ENCODE data around the gene RAC3.
A peak's percentile ranks its signal among the peaks of the same experiment; 100 is the strongest.

Gene RAC3

GRCh38 chr17:82055023-82055964 lies 23.8 kb downstream of the RAC3 start:
- no peak overlapping the region for H2BK15ac ChIP-seq (ENCODE audit: low read length)
- H3K79me1 ChIP-seq (ENCODE audit: low read depth, low read length) = peaks cover 17% of the 10 kb centered on the region
- no peak overlapping the region for H2AFZ ChIP-seq (ENCODE audit: low read length)
- no peak for DNase-seq (ENCODE audit: low spot score)
- no CpG with 5 or more reads among the region's 26 CpGs for WGBS, 2 donors (ENCODE audit: extremely low coverage in 2 of 2, insufficient read length in 2 of 2, insufficient replicate concordance in 1 of 2)
- no peak overlapping the region for H3K27ac ChIP-seq (replicated peaks; ENCODE audit: low read length)
- no peaks in the 10 kb centered on the region for H3K9me3 ChIP-seq (replicated peaks in 1 of 2; ENCODE audit: control insufficient read depth in 2 of 2, insufficient read depth in 1 of 2, low read depth in 1 of 2, low read length in 2 of 2)
- no peak overlapping the region for H2BK12ac ChIP-seq (ENCODE audit: low read length)
- H3K18ac ChIP-seq (ENCODE audit: low read length) = peak overlapping the region; percentile 17
- no peak overlapping the region for H3K14ac ChIP-seq (ENCODE audit: low read length)
- H3K27me3 ChIP-seq (ENCODE audit: control insufficient read depth in 3 of 3, insufficient read depth in 3 of 3, low read depth in 1 of 3, low read length in 3 of 3) = no peaks in the 10 kb centered on the region
- no peak overlapping the region for H3K4ac ChIP-seq (ENCODE audit: low read length)
- no peak overlapping the region for H2BK120ac ChIP-seq (ENCODE audit: low read depth, low read length)
- H3K4me2 ChIP-seq (ENCODE audit: insufficient read depth, low read length, poor library complexity, severe bottlenecking) = no peak overlapping the region
- peak overlapping the region; percentile 73 for H3K23ac ChIP-seq (ENCODE audit: low read depth, low read length, poor library complexity)
- H4K91ac ChIP-seq (ENCODE audit: low read depth, low read length, poor library complexity) = no peak overlapping the region
- no peak overlapping the region for H2AK5ac ChIP-seq (ENCODE audit: low read depth, low read length)
- H3K36me3 ChIP-seq (replicated peaks in 1 of 2; ENCODE audit: control insufficient read depth in 2 of 2, insufficient read depth in 2 of 2, low read length in 2 of 2) = peaks cover 51 to 76% of the 10 kb centered on the region in 2 donors
- peak overlapping the region; percentile 65 for H4K8ac ChIP-seq (ENCODE audit: low read depth, low read length)
- H3K9ac ChIP-seq (ENCODE audit: low read depth, low read length, poor library complexity) = peak overlapping the region; percentile 70
- peak overlapping the region; percentile 24 for H2BK5ac ChIP-seq (ENCODE audit: low read length)
- no peak overlapping the region for H3K4me3 ChIP-seq (ENCODE audit: low read length in 2 of 2)
- H3K4me1 ChIP-seq (ENCODE audit: control insufficient read depth in 2 of 2, insufficient read depth in 1 of 2, low read depth in 1 of 2, low read length in 2 of 2) = peaks cover 7% of the 10 kb centered on the region in 2 donors

GRCh38 chr17:82055965-82056728 lies 24.7 kb downstream of the RAC3 start:
- Histone ChIP-seq H3K9ac (ENCODE audit: low read depth, low read length, poor library complexity) (peak overlapping the region; percentile 38), H4K91ac (ENCODE audit: low read depth, low read length, poor library complexity) (no peak overlapping the region), H3K9me3 (replicated peaks in 1 of 2; ENCODE audit: control insufficient read depth in 2 of 2, insufficient read depth in 1 of 2, low read depth in 1 of 2, low read length in 2 of 2) (no peaks in the 10 kb centered on the region), H2BK120ac (ENCODE audit: low read depth, low read length) (no peak overlapping the region), H3K4me3 (ENCODE audit: low read length in 2 of 2) (no peak overlapping the region), H3K14ac (ENCODE audit: low read length) (no peak overlapping the region), H3K27me3 (ENCODE audit: control insufficient read depth in 3 of 3, insufficient read depth in 3 of 3, low read depth in 1 of 3, low read length in 3 of 3) (no peaks in the 10 kb centered on the region), H2BK5ac (ENCODE audit: low read length) (peak overlapping the region; percentile 13), H3K36me3 (replicated peaks in 1 of 2; ENCODE audit: control insufficient read depth in 2 of 2, insufficient read depth in 2 of 2, low read length in 2 of 2) (peaks cover 58 to 81% of the 10 kb centered on the region in 2 donors), H2BK12ac (ENCODE audit: low read length) (no peak overlapping the region), H3K27ac (replicated peaks; ENCODE audit: low read length) (no peak overlapping the region), H2BK15ac (ENCODE audit: low read length) (no peak overlapping the region), H3K23ac (ENCODE audit: low read depth, low read length, poor library complexity) (peak overlapping the region; percentile 44), H2AK5ac (ENCODE audit: low read depth, low read length) (no peak overlapping the region), H3K4me2 (ENCODE audit: insufficient read depth, low read length, poor library complexity, severe bottlenecking) (no peak overlapping the region), H3K4me1 (ENCODE audit: control insufficient read depth in 2 of 2, insufficient read depth in 1 of 2, low read depth in 1 of 2, low read length in 2 of 2) (peaks cover 3% of the 10 kb centered on the region in 2 donors), H3K4ac (ENCODE audit: low read length) (no peak overlapping the region), H3K79me1 (ENCODE audit: low read depth, low read length) (peaks cover 12% of the 10 kb centered on the region), H3K18ac (ENCODE audit: low read length) (no peak overlapping the region), H2AFZ (ENCODE audit: low read length) (no peak overlapping the region), H4K8ac (ENCODE audit: low read depth, low read length) (peak overlapping the region; percentile 96)
- WGBS, 2 donors (ENCODE audit: extremely low coverage in 2 of 2, insufficient read length in 2 of 2, insufficient replicate concordance in 1 of 2) = no CpG with 5 or more reads among the region's 28 CpGs
- DNase-seq (ENCODE audit: low spot score) = no peak

GRCh38 chr17:82056729-82057621 lies 25.5 kb downstream of the RAC3 start:
- no CpG with 5 or more reads among the region's 29 CpGs for WGBS, 2 donors (ENCODE audit: extremely low coverage in 2 of 2, insufficient read length in 2 of 2, insufficient replicate concordance in 1 of 2)

More at GRCh38 chr17:82056729-82057621, 25.5 kb downstream of the RAC3 start:
- Histone ChIP-seq H3K14ac (ENCODE audit: low read length) (no peak overlapping the region), H2BK120ac (ENCODE audit: low read depth, low read length) (no peak overlapping the region), H3K4me3 (ENCODE audit: low read length in 2 of 2) (no peak overlapping the region), H4K8ac (ENCODE audit: low read depth, low read length) (peak overlapping the region; percentile 96), H3K9me3 (replicated peaks in 1 of 2; ENCODE audit: control insufficient read depth in 2 of 2, insufficient read depth in 1 of 2, low read depth in 1 of 2, low read length in 2 of 2) (no peaks in the 10 kb centered on the region), H2BK15ac (ENCODE audit: low read length) (no peak overlapping the region), H3K36me3 (replicated peaks in 1 of 2; ENCODE audit: control insufficient read depth in 2 of 2, insufficient read depth in 2 of 2, low read length in 2 of 2) (peaks cover 64 to 87% of the 10 kb centered on the region in 2 donors), H3K23ac (ENCODE audit: low read depth, low read length, poor library complexity) (peak overlapping the region; percentile 44), H3K9ac (ENCODE audit: low read depth, low read length, poor library complexity) (peak overlapping the region; percentile 30), H3K79me1 (ENCODE audit: low read depth, low read length) (peaks cover 14% of the 10 kb centered on the region), H2BK5ac (ENCODE audit: low read length) (no peak overlapping the region), H3K18ac (ENCODE audit: low read length) (no peak overlapping the region), H4K91ac (ENCODE audit: low read depth, low read length, poor library complexity) (no peak overlapping the region), H2BK12ac (ENCODE audit: low read length) (no peak overlapping the region), H3K4me2 (ENCODE audit: insufficient read depth, low read length, poor library complexity, severe bottlenecking) (no peak overlapping the region), H3K4ac (ENCODE audit: low read length) (no peak overlapping the region), H2AK5ac (ENCODE audit: low read depth, low read length) (no peak overlapping the region), H2AFZ (ENCODE audit: low read length) (no peak overlapping the region), H3K4me1 (ENCODE audit: control insufficient read depth in 2 of 2, insufficient read depth in 1 of 2, low read depth in 1 of 2, low read length in 2 of 2) (peaks cover 3% of the 10 kb centered on the region in 2 donors), H3K27ac (replicated peaks; ENCODE audit: low read length) (no peak overlapping the region), H3K27me3 (ENCODE audit: control insufficient read depth in 3 of 3, insufficient read depth in 3 of 3, low read depth in 1 of 3, low read length in 3 of 3) (no peaks in the 10 kb centered on the region)
- DNase-seq (ENCODE audit: low spot score) = no peak
